HG03095 (cell line): ENCODE measurements around the gene AHDC1.
"Not testable (repeated sequence)": the region's sequence is repeated elsewhere in the genome, so short reads cannot be mapped to it uniquely, and the experiment has no call there.

Experiments
- ATAC-seq: cut with Tn5 transposase; IDR thresholded peaks from one replicate; pipeline ENCODE4 v1.9.1; 2021; ENCODE audit warnings: moderate library complexity; ENCODE audit not compliant: unreplicated experiment

AHDC1 gene

DNA sequence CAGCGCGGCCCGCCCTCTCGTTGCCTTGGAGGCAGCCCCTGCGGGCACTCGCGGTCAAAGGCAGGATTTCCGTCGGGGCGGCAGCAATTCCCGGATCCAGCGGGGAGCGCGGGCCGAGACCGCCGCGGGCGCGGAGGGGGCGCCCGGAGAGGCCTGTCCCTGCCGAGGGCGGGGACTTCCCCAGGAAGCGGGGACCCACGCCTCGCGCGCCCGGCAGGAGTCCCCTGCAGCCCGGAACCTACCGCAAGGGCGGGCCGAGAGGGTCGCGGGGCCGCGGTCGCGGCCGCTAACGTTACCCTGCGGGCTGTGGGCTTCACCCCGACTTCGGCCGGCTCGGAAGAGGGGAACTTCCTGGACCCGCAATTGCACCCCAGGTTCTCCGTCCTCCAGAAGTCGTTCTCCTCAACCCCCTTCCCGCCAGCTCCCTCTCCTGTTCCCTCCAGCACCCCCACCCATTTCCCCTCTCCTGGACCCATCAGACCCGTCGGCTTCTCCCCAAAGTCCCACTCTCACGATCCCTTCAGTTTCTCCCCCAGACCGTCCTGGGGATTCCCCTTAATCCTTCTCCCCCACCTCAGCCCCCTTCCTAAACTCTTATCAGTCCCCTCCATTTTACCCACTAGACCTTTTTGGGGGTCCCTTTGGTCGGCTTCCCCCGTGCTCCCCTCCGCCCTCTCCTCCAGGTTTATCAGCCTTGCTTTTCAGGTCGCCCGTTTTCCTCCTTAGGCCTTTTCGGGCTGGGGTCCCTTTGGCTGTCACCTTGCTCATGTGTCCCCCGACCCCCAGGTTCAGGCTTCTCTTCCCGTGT is 30.4 kb upstream of the AHDC1 start:
- ATAC-seq: no peak

DNA sequence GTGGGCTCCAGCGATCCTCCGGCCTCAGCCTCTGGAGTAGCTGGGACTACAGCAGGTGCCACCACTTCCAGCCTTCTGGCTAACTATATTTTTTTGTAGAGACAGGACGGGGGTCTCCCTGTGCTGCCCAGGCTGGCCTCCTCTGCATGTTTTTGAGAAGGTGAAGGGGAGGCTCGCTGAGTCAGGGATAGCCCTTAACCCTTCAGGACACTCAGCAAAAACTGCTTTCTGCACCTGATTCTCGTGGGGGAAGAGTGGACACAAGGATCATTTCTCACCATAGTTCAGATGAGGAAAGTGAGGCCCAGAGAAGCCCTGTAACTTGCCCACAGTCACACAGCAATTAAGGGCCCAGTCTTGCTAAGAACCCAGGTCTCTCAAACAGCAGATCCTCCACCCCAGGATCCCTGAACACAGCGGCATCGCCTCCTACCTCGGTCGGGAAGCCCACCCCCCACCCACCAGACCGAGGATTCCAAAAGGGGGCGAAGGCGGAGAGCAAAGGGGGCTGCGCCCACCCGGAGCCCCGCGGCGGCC is 29.8 kb upstream of the AHDC1 start:
- ATAC-seq: no peak

DNA sequence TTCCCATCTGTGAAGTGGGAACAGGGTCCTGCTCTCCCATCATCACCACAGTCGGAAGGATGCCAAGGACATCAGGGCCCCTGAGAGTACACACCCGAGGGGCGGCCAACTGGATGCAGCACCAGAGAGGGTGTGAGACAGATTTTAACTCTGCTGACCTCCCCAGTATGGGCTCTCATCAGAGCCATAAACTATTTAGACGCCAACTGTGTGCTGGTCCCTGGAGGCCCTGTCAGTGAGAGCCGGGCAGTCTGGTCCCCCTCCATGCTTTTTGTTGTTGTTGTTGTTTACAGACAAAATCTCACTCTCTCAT is 29.3 kb upstream of the AHDC1 start:
- no peak for ATAC-seq

DNA sequence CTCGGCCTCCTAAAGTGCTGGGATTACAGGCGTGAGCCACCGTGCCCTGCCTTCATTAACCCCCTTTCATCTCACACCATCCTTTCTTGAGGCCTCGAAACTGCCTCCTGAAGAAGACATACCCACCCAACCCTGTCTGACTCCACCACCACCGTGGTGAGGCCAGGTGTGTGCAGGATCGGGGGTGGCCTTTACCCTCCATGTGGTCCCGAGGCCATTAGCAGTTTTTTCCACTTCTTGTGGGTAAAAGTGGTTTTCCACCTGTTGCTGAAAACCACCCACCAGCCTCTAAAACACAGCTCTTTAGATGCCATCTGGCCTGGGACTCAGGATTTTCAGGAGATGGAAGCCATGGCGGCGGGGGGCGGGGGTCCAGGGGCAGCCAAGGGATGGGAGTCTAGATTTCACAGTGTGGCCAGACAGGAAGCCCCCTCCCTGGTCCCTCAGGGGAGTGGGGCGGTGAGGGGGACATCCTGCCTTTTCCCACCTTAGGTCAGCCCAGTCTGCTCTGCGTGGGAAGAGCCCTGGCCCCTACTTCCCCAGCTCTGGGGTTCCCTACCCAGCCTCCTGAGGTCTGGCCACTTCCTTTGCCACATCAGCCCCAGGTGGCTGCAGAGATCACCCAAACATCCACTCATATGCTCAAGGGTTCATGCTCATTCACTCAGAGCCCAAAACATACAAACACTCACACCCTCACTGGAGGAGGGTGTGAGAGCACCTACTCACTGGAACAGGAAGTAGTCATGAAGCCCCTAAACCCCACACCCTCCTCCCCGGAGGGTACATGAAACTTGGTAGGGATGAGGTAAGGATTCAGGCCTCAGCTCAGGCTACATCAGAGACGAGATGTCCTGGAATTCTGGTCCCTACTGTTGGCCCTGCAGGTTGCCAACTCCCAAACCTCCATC is 28.7 kb upstream of the AHDC1 start:
- no peak for ATAC-seq

DNA sequence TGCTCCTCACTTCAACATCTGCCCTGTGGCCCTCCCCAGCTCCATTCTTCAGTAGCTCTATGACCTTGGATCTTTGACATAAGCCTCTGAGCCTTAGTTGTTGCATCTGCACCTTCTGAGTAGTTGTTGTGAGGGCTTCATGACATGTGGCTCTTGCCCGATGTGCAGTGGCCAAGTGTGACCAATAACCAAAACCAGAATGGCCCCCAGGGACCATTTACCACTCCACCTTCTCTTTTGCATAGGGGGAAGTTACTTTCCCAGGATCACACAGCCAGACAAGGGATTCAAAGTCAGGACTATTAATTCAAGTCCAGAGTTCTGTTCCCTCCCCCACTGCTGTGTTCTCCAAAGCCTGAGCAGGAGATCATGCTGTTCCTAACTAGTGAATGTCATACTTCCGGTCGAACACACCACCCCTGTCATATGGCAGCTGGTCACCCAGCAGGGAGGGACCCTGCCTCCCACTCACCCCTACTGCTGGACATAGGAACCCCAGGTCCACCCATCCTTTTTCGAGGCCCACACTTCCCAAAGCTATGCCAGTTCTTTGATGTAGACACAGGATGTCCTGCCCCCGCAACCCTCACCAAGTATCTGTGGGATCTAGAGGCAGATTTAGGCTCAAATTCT is 27.0 kb upstream of the AHDC1 start:
- no peak for ATAC-seq

DNA sequence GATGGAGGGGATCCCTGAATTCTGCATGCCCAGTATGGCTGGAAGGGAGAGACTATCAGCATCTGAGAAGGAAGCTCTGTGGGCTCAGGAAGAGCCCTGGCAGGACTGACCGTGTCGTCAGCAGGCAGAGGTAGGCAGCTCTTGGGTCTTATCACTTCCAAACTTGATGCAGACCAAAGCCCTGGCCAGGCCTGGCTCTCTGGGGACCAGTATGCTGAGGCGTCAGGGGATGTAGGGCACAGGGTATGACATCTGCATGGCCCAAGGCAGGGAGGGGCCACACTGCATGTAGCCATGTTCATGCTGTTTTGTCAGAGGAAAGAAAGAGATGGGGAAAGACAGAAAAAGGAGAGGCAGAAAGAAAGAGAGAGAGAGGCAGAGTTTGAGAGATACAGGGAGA is 24.8 kb upstream of the AHDC1 start:
- no peak for ATAC-seq

DNA sequence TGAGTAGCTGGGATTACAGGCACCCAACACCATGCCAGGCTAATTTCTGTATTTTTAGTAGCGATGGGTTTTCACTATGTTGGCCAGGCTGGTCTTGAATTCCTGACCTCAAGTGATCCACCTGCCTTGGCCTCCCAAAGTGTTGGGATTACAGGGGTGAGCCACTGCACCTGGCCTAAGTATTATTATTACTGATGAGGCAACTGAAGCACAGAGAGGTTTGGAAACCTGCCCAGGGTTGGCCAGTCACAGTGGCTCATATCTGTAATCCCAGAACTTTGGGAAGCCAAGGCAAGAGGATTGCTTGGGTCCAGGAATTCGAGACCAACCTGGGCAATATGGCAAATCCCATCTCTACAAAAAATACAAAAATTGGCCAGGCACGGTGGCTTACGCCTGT is 23.8 kb upstream of the AHDC1 start:
- not testable (repeated sequence) for ATAC-seq

DNA sequence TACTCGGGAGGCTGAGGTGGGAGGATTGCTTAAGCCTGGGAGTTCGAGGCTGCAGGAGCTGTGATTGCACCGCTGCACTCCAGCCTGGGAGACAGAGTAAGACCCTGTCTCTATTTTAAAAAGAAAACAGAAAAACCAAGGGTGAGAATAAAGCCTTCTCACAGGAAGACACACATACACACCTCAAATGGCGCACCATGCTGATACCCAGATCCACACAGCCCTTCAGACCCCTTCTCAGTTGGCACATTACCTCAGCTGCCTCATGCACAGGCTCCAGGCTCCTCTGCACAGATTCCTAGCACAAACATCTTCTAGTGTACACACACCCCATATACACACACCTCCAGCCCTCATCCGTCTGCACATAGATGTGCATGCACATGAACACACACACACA is 23.1 kb upstream of the AHDC1 start:
- ATAC-seq: no peak

DNA sequence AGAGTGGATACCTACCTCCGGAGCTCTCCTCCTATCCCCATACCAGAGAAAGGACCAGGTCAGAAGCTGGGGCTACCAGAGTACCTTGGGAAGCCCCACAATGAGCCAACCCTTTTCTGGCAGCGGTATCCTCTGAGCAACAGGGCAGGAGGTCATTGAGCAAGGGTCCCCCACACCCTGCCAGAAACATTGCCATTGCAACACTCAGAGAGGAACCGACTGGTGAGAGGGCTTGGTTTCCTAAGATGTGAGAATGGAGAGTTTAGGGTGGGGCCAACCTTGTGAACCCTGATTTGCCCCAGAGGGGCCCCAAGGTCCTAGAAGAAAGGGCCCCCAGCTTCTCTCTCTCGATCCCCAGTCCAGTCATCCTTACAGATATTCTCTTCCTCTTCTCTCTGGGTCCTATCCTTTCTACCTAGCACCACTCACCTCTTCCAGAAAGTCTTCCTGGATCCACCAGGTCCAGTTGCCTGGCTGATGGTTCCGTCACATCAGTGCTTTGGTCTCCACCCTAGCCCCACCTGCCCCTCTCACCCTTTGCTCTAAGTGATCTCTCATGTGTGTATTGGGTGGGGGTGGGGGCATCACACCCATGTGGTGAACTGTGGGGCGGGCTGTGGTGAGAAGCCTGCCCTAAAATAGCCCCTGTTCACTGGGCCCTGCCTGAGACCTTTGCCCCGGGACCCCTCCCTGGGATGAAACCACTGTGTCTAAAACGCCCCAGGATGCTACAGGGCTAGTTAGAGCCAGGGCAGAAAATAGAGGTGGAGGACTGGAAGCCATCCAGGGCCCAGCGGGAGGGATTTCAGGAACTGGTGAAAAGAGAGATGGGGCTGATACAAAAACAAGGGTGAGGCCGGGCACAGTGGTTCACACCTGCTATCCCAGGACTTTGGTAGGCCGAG is 22.3 kb upstream of the AHDC1 start:
- ATAC-seq: no peak

DNA sequence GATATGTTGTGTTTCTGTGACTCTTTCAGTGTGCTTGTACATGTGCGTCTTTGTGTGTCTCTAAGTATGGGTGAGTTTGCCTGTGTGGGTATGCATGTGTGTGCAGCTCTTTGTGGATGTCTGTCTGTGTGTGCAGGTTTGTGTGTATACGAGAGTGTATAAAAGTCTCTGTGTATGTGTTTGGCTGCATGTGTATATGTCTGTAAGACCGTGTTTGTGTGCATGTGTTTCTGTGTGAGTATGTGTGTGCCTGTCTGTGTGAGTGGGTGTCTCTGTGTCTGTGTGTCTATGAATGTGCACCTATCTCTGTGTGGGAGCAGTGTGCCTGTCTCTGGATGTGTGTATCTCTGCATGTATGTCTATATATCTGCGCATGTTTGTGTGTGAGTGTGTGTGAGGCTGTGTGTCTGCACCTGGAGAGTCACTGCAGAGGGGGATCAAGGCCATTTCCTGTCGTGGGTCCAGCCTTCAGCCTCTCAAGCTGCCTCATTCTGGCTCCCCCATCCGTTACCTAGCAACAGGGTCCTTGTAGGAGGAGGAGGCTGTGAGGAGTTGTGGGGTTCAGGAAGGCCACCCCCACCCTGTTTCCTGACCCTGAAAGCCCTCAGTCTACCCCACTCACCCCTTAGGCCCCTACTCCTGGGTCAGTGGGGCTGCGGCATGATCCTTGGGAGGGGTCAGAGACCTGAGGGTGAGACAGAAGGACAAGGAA is 20.7 kb upstream of the AHDC1 start:
- ATAC-seq: no peak

DNA sequence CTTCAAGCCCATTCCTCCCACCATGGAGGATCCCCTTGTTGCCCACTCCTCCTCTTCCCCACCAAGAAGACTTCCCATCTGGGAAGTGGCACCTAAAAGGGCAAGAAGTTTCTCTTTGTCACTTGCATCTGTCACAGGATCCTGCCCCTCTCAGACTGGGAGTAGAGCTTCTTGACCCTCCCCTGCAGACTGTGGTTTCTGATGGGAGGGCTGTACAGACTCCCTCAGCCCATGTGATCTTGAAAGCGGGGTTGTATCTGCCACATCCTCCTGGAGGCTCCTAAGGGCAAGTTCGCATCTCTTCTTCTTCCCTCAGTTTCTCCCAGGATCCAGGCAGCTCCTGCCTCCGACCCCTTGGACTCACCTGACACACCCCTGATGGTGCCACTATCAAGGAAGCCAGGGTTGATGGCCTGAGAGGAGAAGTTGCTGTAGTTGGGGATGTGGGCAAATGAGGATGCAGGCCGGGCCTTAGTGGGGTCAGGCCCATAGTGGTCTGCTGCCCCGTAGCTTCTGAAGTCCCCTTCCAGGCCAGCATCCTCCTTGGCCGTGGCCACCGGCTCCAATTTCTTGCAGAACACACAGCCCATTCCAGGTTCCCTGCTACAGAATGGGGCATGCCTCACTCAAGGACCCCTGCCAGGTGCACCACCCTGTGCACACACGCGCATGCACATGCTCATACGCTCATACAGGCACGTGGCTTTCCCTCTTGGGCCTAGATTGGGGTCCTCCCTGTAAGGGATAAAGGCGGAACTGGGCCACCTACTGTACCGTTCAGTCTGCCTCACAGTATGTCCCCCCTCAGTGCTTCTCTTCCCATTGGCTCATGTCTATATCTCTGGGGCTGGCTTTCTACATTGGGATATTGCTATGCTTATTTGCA is 19.6 kb upstream of the AHDC1 start:
- ATAC-seq: no peak

DNA sequence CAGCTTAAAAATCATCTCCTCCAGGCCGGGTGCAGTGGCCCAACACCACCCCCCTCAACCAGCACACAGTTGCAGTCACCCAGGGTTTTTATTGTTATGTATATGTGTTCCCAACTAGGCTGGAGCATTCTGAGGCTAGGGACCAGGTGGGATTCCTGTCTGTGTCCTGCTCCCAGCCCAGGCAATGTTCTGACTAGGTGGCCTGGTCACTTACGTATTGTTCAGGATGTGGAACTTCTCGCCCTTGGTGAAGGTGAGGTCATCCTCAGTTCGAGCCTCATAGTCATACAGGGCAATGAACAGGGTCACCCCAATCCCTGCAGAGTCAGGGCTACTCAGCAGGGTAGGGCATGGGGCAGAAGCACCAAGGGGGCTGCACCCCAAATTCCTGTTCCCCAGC is 18.9 kb upstream of the AHDC1 start:
- ATAC-seq: no peak

DNA sequence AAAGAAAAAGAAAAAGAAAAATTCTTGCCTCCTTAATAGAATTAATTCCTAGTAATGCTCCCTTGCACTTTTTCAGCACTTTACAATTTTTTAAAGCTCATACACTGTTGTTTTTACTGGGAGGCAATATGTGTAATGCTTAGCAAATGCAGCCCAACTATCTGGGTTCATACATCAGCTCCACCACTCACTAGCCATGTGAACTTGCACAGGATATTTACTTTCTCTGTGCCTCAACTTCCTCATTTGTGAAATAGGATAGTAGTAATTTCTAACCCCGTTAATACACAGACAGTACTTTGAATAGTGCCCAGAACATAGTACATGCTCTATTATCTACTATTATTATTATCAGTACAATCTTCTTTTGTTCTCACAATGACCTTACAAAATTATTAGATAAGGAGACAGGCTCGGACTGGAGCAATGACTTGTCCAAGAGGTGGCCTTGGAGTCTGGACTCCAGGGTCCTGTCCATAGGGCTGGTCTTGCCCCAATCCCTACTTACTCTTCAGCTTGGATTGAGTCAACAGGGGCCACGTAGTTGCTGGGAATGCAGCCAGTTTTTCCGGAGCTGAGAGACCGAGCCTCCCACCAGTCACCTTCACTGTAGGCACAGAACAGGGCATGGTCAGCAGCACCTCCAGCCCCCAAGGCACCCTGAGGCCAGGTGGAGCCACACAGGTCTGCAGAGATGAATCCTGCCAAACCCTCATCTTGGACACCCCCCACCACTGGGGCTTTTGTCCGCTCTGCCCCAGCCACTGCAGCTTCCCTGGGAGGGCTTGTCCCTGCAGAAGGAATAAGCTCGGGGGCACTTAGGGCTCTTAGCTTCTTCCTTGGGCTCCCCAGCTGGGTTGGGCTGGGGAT is 17.3 kb upstream of the AHDC1 start:
- no peak for ATAC-seq

DNA sequence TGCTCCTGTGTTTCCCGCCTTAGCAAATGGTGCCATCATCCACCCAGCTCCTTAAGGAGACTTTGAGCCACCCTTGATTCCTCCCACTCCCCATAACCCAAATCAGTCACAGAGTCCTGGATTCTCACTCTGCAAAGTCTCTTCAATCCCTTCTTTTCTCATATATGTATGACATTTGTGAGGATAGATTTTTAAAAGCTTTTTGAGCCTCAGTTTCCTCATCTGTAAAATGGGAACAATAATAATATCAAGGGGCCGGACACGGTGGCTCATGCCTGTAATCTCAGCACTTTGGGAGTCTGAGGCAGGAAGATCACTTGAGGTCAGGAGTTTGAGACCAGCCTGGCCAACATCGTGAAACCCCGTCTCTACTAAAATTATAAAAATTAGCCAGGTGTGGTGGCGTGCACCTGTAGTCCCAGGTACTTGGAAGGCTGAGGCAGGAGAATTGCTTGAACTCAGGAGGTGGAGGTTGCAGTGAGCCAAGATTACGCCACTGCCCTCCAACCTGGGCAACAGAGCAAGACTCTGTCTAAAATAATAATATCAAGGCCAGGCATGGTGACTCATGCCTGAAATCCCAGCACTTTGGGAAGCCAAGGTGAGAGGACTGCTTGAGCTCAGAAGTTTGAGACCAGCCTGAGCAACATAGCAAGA is 16.0 kb upstream of the AHDC1 start:
- not testable (repeated sequence) for ATAC-seq

DNA sequence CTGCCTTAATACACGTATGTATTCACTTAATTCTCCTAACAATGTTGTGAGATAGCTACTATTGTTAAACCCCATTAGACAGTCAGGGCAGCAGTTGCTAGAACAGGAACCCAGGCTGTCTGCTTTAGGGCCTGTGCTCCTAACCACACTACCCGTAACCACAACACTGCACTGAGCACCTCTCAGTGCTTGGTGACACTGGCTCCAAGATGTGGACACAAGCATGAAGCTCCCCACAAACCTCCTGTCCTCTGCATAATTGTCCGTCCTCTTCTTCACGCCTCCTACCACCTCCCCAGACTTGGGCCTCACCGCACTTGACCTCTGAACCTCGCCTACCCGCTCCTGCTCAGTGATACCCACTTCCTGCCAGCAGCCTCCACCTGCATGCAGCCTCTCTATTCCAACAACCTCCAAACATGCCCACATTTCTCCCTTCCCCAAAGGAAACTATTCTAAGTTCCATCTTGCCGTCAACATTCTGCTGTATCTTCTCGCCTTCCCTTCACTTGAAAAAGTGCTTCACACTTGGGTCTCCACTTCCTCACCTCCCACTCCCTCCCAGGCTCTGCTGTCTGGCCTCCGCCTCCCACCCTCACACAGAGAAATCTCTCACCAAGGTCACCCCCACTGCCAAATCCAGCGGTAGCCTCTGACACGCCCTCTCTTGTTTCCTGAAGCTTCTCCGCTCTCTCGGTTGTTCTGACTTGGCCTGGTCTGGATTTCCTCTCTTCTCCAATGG is 14.6 kb upstream of the AHDC1 start:
- no peak for ATAC-seq

DNA sequence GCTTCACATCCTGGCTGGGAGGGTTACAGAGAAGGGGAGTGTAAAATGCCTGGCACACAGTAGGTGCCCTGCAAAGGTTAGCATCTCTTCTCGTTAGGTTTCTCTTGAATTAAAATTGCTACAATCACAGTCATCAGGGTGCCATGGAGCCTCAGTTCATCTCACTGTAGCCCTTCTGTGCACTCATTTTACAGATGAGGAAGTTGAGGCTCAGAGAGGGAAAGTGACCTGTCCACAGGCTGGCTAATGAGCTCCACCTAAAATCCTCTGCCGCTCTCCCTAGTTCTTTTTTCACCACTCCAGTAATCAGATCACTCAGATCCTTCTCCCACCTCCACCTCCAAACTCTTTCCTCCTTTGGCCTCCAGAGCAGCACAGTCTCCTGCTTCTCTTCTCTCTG is 13.5 kb upstream of the AHDC1 start:
- ATAC-seq: no peak

DNA sequence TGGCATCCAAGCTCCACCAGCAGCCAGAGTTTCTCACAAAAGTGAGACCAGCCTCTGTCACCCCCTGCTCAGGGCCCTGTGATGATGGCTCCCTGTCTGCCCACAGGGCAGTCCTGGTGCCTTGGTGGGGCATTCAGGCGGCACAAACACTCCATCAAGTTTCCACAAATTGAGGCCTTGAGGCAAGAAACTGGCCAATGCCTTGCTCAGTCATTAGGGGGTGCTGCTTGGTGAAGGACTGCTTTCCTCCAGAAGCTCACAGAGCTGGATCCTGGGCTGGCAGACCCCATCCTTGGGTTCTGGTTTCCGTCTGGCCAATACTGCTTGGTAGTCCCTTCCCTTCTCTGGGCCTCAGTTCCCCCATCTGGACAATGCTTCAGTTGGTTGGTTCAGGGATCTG is 12.5 kb upstream of the AHDC1 start:
- ATAC-seq: no peak
